Measurements from ENCODE around the gene RELL1. TPM values are rescaled to one million over a fixed set of nuclear protein-coding genes. Genes with fewer than 3 reads are reported as not detected.

Gene RELL1
- total and polyA plus RNA-seq, 8 donors: 10.1 to 35.6 (median 11.3) TPM

GRCh38 chr4:37573566-37573965 is 112.6 kb downstream of the RELL1 start:
- Histone ChIP-seq H3K9me3 (no peaks in the 10 kb centered on the region), H3K4me1 (no peaks in the 10 kb centered on the region), H3K4me3 (no peak overlapping the region), H3K36me3 (no peaks in the 10 kb centered on the region), H3K27ac (no peak overlapping the region), H3K27me3 (no peaks in the 10 kb centered on the region)
- no peak for TF ChIP-seq CTCF (IDR thresholded peaks at IDR 0.05)
- DNase-seq: no peak
- intact Hi-C loops (cut with DNase I): no loop called here
- ATAC-seq: no peak

- intact Hi-C loops (cut with DNase I): no loop called here
- H3K9me3 ChIP-seq: no peaks in the 10 kb centered on the region
- H3K27ac ChIP-seq: no peak overlapping the region
- no peaks in the 10 kb centered on the region for H3K27me3 ChIP-seq
- no peaks in the 10 kb centered on the region for H3K4me1 ChIP-seq
- TF ChIP-seq CTCF (IDR thresholded peaks at IDR 0.05): no peak
- H3K4me3 ChIP-seq: no peak overlapping the region
- ATAC-seq (no peak), DNase-seq (no peak)
- no peaks in the 10 kb centered on the region for H3K36me3 ChIP-seq
Measured at GRCh38 chr4:37568489-37568888, 117.7 kb downstream of the RELL1 start.

GRCh38 chr4:37567836-37568235 is 118.3 kb downstream of the RELL1 start:
- intact Hi-C loops (cut with DNase I): no loop called here
- H3K9me3 ChIP-seq: no peaks in the 10 kb centered on the region
- H3K36me3 ChIP-seq: no peaks in the 10 kb centered on the region
- ATAC-seq (no peak), DNase-seq (no peak)
- TF ChIP-seq CTCF (IDR thresholded peaks at IDR 0.05): no peak
- H3K27me3 ChIP-seq: no peaks in the 10 kb centered on the region
- no peak overlapping the region for H3K4me3 ChIP-seq
- H3K4me1 ChIP-seq: no peaks in the 10 kb centered on the region
- no peak overlapping the region for H3K27ac ChIP-seq

- Histone ChIP-seq H3K27me3 (no peaks in the 10 kb centered on the region), H3K36me3 (no peaks in the 10 kb centered on the region), H3K27ac (no peak overlapping the region), H3K4me3 (no peak overlapping the region), H3K4me1 (no peaks in the 10 kb centered on the region), H3K9me3 (no peaks in the 10 kb centered on the region)
- no peak for TF ChIP-seq CTCF (IDR thresholded peaks at IDR 0.05)
- ATAC-seq: no peak
- intact Hi-C loops (cut with DNase I): no loop called here
- no peak for DNase-seq
Measured at GRCh38 chr4:37562592-37562991, 123.6 kb downstream of the RELL1 start.

- no peaks in the 10 kb centered on the region for H3K9me3 ChIP-seq
- H3K4me3 ChIP-seq: no peak overlapping the region
- intact Hi-C loops (cut with DNase I): no loop called here
- TF ChIP-seq CTCF (IDR thresholded peaks at IDR 0.05): no peak
- no peaks in the 10 kb centered on the region for H3K27me3 ChIP-seq
- ATAC-seq: no peak
- H3K4me1 ChIP-seq: no peaks in the 10 kb centered on the region
- no peak for DNase-seq
- no peak overlapping the region for H3K27ac ChIP-seq
- H3K36me3 ChIP-seq: no peaks in the 10 kb centered on the region
Measured at GRCh38 chr4:37561803-37562207, 124.4 kb downstream of the RELL1 start.

All from left lung (tissue), 10 donors.